NCI-H1694 treated with DMSO at 0.1 percent for 48 hours (cell line): ENCODE data around the gene PRPF40B.
"Not testable (repeated sequence)": the region's sequence is repeated elsewhere in the genome, so short reads cannot be mapped to it uniquely, and the experiment has no call there.

Experiments used
- DNase-seq: peaks from one replicate; lab custom pipeline; 2025; lab: John Stamatoyannopoulos, UW

PRPF40B gene

GRCh38 chr12:49623142-49623904 is at the start of gene PRPF40B:
PRPF40B (plus strand) TSS chr12:49623561; CDS start chr12:49623591, 30 bp downstream.
- DNase-seq, result peak; percentile 58

- no peak for DNase-seq
Measured at GRCh38 chr12:49577589-49578315, 45.6 kb upstream of the PRPF40B start.

GRCh38 chr12:49578471-49579112 is 44.8 kb upstream of the PRPF40B start:
- DNase-seq, result no peak

GRCh38 chr12:49580572-49581535 is 42.5 kb upstream of the PRPF40B start:
- DNase-seq, result peak; percentile 29

- DNase-seq, result no peak
Measured at GRCh38 chr12:49582201-49582600, 41.2 kb upstream of the PRPF40B start.

- DNase-seq, result no peak
Measured at GRCh38 chr12:49582850-49583249, 40.5 kb upstream of the PRPF40B start.

DNA sequence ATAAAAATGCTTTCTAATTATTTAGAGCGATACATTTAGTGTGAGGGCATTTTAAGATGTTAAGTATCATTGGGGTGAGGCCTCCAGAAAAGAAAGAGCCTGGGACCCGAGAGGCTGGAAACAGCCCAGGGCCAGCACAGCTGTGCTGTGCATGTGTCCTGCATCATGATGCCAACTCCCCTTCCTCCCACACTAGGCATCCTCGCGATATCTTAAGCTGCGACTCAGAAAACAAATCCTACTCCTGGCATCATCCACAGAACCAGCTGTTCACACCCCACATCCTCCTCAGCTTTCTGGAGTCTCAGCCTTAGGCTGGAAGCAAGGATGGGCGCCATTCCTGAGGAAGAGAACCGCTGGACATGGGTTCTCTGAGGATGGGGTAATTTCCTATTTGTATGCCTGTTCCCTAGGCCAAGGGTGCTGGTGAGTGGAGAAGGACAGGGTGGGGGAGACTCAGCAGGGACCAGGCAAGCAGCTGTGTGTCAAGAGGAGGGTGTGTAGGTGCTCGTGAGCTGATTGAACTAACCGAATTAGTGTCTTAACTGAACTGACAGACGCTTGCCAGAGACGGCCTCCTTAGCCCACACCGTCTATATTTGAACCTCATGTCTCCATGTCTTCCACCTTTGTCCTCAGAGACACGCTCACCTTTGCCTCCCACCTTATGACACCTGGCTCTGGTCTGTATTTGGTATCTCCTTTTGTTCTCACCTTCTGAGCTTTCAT is 39.8 kb upstream of the PRPF40B start:
- no peak for DNase-seq

DNA sequence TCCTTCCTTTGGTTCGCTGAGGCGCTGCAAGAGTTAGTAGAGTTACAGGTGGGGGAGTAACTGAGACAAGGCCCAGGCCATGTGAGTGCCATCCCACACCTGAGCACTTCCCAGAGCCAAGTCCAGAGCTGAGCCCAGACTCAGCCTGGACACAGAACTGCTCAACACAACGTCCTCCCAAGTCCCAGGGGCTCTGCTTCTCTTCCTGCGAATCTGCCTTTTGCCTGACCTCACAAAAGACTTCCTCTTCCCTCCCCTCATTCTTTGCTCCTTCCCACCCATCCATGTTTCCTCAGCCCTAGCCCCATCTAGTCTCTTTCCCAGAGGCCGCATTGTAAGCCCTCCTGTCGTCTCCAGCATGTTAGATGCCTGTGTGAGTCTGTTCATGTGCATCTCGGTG is 38.8 kb upstream of the PRPF40B start:
- DNase-seq, result no peak

GRCh38 chr12:49585477-49586459 is 37.6 kb upstream of the PRPF40B start:
- no peak for DNase-seq

GRCh38 chr12:49587174-49587908 is 36.0 kb upstream of the PRPF40B start:
- no peak for DNase-seq

DNA sequence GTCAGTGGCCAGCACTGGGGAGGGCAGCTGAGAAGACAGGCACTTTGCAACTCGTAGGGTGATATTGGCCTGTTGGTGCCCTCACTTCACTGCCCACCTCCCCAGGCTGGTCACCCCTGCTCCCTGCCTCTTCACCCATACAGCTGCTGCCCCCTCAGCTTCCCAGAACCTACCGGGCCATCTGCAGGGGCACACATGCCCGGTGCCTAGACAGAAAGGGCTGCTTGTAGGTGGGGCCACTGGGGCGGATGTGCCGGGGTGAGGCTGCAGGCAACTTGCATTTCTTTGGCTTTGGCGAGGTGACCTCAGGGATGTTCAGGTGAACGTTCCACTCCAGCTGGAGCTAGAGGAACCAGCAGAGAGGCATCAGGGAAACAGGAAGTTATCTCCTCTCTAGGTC is 35.1 kb upstream of the PRPF40B start:
- DNase-seq, result no peak

- no peak for DNase-seq
Measured at GRCh38 chr12:49588721-49589516, 34.4 kb upstream of the PRPF40B start.

- DNase-seq, result no peak
Measured at GRCh38 chr12:49598527-49598926, 24.8 kb upstream of the PRPF40B start.

DNA sequence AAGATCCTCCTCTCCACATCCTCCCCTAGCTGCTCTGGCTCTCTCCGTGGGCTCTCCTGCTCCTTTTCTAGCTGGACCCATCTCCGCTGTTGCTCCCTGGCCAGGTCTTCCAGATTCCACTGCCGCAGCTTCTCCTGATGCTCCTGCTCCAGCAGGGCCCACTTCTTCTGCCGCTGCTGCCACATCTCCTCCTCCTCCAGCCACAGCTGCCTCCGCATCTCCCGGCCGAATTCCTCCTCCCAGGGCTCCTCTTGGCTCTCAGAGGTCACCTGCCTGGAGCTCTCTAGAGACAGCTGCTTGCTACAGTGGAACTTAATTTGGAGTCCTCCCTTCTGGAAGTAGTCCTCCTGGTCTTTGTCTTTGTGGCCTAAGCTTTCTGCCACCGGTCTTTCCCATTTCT is 23.4 kb upstream of the PRPF40B start:
- DNase-seq, result no peak

- DNase-seq, result no peak
Measured at GRCh38 chr12:49603721-49604120, 19.6 kb upstream of the PRPF40B start.

DNA sequence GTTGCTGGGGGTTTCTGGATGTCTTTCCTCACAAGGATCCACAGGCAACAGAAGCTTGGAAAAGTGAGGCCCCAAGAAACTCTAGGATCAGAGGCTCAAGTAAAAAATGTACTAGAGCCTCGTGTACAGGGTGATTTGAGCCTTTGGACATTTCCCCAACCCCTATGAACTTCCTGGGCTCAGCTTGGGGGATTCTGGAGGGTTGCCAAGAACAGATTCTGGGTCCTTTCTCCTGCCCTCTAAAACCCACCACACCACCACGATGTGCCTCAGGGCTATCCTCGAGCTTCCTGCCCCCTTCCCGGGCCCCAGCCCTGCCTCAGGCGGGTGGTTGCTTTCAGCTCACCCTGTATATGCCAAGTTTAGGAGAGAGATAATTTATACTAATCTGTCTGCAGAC is 18.5 kb upstream of the PRPF40B start:
- no peak for DNase-seq

GRCh38 chr12:49605539-49605938 is 17.8 kb upstream of the PRPF40B start, which contains the start of gene FAM186B:
FAM186B (minus strand) TSS chr12:49605639; CDS start chr12:49605477, 162 bp downstream.
- DNase-seq, result not testable (repeated sequence)
